Smooth muscle cell of bladder (primary cell): ENCODE data around the gene CPHXL. TPM values are rescaled to one million over a fixed set of nuclear protein-coding genes. Genes with fewer than 3 reads are reported as not detected.

Experiments used
- total RNA-seq: library from RNA; depleted of rRNA; stranded (reverse); fragments of >200 nt; gene quantifications from 2 replicates; pipeline ENCODE4 v1.2.3, GENCODE V29; 2014

Gene CPHXL
- not detected in 2 replicates for total RNA-seq

GRCh38 chr16:75726390-75726789 lies at the start of gene CPHXL:
TSS of gene CPHXL (minus strand) at chr16:75726490. CDS start at chr16:75726442, 48 bp downstream.

DNA sequence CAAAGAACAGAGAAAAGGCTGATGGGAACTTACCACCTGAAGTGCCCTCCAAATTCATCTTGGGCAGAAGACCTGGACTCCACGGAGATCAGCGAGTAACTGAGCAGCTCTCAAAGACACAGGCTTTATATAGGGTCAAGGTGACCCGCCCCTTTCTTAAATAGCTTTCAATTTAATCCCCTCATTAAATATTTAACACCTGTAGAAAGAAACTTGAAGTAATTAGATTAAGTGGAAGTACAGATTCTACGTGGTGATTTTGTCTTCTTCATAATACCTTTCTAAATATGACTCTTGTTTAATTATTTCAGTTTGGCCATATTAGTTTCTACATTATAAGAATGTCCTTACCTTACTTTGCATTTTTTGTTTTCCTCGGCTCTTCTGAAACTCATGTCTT lies 24.9 kb downstream of the CPHXL start, which contains the start of gene DUXB:
Gene DUXB, minus strand, starts transcription at position 101 of the 400 bp plus-strand sequence. Its CDS starts 43 bp downstream, at position 58.

GRCh38 chr16:75676909-75677308 lies 49.4 kb downstream of the CPHXL start, which contains the start of gene CPHXL2:
TSS of gene CPHXL2 (minus strand) at chr16:75677009. CDS start at chr16:75676999, 10 bp downstream.

Other genes starting within 250 kb of the CPHXL start
- gene CHST6, start 231.0 kb downstream of the CPHXL start, total RNA-seq: 1.6 and 1.7 TPM in 2 replicates
- not detected in 2 replicates for gene CHST5, start 190.4 kb downstream of the CPHXL start, total RNA-seq
- gene TMEM231, start 170.2 kb downstream of the CPHXL start, total RNA-seq: 14.5 and 15.1 TPM in 2 replicates
- gene GABARAPL2, start 160.1 kb downstream of the CPHXL start, total RNA-seq: 29.7 and 38.6 TPM in 2 replicates
- gene ADAT1, start 103.2 kb downstream of the CPHXL start, total RNA-seq: 30.6 and 48.5 TPM in 2 replicates
- gene KARS1, start 78.8 kb downstream of the CPHXL start, total RNA-seq: 151 and 169 TPM in 2 replicates
- 33.3 and 37.3 TPM in 2 replicates for gene TERF2IP, start 78.7 kb downstream of the CPHXL start, total RNA-seq
- not detected in 2 replicates for gene CPHXL2, start 49.5 kb downstream of the CPHXL start, total RNA-seq
- not detected in 2 replicates for gene DUXB, start 25.0 kb downstream of the CPHXL start, total RNA-seq